ENCODE results near the gene DEK.

Gene DEK

GRCh38 chr6:18268066-18268465, 3.7 kb upstream of the DEK start:
- no peak overlapping the region for H3K27ac ChIP-seq
- POLR2A ChIA-PET (ENCODE audit: low non-redundant PET): no interaction called here
- CTCF ChIA-PET: interaction anchor here (0.9 kb wide), 1 partner anchor 91 kb away, joined by 4 read pairs; no protein-coding TSS in a partner anchor
- no peak for DNase-seq (ENCODE audit: low spot score)
- TF ChIP-seq, protein P1, sequence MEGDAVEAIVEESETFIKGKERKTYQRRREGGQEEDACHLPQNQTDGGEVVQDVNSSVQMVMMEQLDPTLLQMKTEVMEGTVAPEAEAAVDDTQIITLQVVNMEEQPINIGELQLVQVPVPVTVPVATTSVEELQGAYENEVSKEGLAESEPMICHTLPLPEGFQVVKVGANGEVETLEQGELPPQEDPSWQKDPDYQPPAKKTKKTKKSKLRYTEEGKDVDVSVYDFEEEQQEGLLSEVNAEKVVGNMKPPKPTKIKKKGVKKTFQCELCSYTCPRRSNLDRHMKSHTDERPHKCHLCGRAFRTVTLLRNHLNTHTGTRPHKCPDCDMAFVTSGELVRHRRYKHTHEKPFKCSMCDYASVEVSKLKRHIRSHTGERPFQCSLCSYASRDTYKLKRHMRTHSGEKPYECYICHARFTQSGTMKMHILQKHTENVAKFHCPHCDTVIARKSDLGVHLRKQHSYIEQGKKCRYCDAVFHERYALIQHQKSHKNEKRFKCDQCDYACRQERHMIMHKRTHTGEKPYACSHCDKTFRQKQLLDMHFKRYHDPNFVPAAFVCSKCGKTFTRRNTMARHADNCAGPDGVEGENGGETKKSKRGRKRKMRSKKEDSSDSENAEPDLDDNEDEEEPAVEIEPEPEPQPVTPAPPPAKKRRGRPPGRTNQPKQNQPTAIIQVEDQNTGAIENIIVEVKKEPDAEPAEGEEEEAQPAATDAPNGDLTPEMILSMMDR (conservative IDR thresholded peaks at IDR 0.05; ENCODE audit: low read depth): no peak

GRCh38 chr6:18266523-18266912, 2.2 kb upstream of the DEK start:
- no peak for DNase-seq (ENCODE audit: low spot score)
- TF ChIP-seq, protein P1 (conservative IDR thresholded peaks at IDR 0.05; ENCODE audit: low read depth): no peak
- CTCF ChIA-PET: no interaction called here
- POLR2A ChIA-PET (ENCODE audit: low non-redundant PET): interaction anchor here (0.7 kb wide), 1 partner anchor 297 kb away, joined by 4 read pairs; no protein-coding TSS in a partner anchor
- no peak overlapping the region for H3K27ac ChIP-seq

DNA sequence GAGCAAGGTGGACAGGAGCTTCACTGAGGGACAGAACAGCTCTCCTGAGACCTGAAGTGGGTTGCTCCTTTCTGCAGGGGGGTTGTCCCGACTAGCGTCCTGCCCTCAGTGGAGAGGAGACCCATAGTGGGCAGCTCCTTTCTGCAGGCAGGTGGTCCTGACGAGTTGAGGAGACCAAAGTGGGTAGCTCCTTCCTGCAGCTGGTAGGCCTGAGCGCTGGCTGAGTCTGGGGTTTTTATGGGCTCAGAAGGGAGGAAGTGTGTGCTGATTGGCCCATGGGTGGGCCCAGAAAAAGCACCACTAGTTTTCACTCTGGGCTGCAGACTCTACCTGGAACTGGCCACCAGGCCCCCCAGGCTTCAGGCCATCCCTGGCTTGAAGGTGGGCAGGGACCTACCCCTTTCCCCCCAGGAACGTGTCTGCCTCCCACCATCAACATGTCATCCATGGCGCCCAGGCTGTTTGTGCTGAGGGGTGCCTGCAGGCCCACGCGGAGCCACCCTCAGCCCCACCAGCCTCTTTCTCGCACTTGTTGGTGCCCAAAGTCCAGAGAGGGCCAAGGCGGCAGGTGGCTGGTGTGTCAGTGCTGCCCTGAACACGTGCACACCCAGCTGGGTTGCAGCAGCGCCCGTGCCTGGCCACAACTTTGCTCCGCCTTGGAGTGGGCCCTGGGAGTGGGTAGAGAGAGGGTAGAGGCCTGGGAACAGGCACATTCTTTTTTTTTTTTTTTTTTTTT, 1.6 kb upstream of the DEK start:
- ChIA-PET CTCF (interaction anchor here (0.7 to 1.5 kb wide), 3 partner anchors 236 to 1630 kb away, joined by 3 to 5 read pairs (median 4); no protein-coding TSS in a partner anchor), POLR2A (ENCODE audit: low non-redundant PET) (interaction anchor here (0.7 kb wide), 1 partner anchor 296 kb away, joined by 4 read pairs; no protein-coding TSS in a partner anchor)
- TF ChIP-seq, protein P1 (conservative IDR thresholded peaks at IDR 0.05; ENCODE audit: low read depth): no peak
- DNase-seq (ENCODE audit: low spot score): no peak
- no peak overlapping the region for H3K27ac ChIP-seq

- ChIA-PET CTCF (interaction anchor here (0.5 to 1.5 kb wide), 3 partner anchors 58 to 237 kb away, joined by 3 to 5 read pairs (median 5); no protein-coding TSS in a partner anchor), POLR2A (ENCODE audit: low non-redundant PET) (interaction anchor here (1.3 kb wide), 1 partner anchor 122 kb away, joined by 3 read pairs; the partner anchor contains the start of gene RNF144B)
- peak overlapping the region; percentile 92 for H3K27ac ChIP-seq
- DNase-seq (ENCODE audit: low spot score): no peak
- TF ChIP-seq, protein P1 (conservative IDR thresholded peaks at IDR 0.05; ENCODE audit: low read depth): no peak; the same call in 1 of the 2 replicates
Observed at GRCh38 chr6:18264923-18265377, 620 bp upstream of the DEK start.

DNA sequence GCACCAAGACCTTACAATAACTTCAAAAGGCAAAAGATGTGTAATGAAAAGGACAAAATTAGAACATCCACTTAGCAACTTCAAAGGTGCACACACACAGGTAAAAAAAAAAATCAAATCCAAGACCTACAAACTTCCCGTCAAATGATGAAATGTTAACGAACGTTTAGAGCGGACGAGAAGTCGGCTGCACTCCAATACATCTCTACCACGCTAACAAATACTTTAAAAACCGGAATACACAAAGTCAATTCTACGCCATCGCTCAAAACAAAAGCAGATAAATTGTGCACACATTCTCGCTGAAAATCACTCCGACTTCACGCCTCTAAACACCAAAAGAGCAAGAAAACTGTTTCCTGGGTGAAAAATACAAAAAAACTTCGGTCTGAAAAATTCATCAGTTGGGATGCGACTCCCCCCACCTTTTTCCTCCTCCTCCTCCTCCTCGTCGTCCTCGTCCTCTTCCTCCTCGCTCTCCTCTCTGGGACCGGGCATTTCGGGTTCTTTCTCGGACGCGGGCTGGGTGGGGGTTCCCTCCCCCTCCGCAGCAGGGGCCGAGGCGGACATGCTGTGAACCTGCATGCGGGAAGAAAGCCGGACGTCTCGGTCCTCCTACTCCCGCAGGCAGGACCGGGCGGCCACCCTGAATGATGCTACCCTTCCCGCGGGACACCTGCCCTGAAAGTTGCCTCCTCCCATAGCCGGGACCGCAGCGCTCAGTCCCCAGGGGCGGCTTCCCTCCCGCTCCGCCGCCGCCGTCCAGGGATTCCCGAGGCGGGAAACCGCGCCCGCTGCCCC, 712 bp downstream of the DEK start:
- ChIA-PET CTCF (no interaction called here), POLR2A (ENCODE audit: low non-redundant PET) (interaction anchor here (1.3 kb wide), 1 partner anchor 124 kb away, joined by 3 read pairs; the partner anchor contains the start of gene RNF144B)
- DNase-seq (ENCODE audit: low spot score): no peak
- TF ChIP-seq, protein P1 (conservative IDR thresholded peaks at IDR 0.05; ENCODE audit: low read depth): no peak
- peak overlapping the region; percentile 92 for H3K27ac ChIP-seq

DNA sequence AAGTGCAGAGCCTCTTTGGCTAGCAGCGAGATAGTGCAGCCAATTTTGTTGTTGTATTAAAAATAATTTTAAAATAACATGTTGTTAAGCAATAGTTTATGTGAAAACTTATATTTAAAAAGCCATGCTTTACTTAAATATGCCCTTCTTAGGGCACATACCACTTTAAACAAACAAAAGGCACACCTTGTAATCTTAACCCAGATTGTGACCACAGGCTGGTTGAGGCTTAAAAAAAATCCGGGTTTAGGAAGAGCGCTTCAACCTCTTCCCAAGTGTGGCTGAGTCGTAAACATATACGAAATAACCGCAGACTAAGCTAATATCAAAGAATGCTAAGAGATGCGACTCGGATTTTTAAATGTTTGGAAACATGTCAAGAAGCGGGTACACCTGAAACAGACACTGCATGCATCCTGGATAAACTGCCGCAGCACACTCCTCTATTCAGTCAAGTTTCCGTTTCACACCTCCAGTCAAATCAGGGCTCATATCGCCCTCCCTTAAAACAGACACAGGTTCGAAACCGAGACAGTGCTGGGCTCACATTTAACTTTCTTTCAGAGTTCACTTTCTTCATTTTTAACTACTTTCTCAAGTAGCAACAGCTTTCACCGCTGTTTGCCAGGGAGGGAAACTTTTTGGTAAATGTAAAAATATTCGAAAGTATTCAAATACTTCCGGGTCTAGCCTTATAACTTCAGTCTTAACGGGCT, 1.5 kb downstream of the DEK start:
- no peak overlapping the region for H3K27ac ChIP-seq
- POLR2A ChIA-PET (ENCODE audit: low non-redundant PET): no interaction called here
- TF ChIP-seq, protein P1 (conservative IDR thresholded peaks at IDR 0.05; ENCODE audit: low read depth): no peak
- CTCF ChIA-PET: no interaction called here
- DNase-seq (ENCODE audit: low spot score): no peak

All from RWPE1 (cell line).